Panc1 (cell line): ENCODE data around the gene TRPV6. TPM values are rescaled to one million over a fixed set of nuclear protein-coding genes. Genes with fewer than 3 reads are reported as not detected.
A peak's percentile ranks its signal among the peaks of the same experiment; 100 is the strongest.

ENCODE experiments used
- ATAC-seq: fragments of 200-7000 bp; cut with Tn5 transposase; 2 replicates; pipeline ENCODE4 v1.9.1; 2020; ENCODE audit warnings: mild to moderate bottlenecking, moderate library complexity
- BruUV-seq: library from RNA; stranded (reverse); fragments of 400-500 nt; replicated peaks from 2 replicates; lab custom pipeline; 2021; lab: Mats Ljungman, UMichigan
- CTCF ChIA-PET: fragments of 300-600 bp; sonication (Branson Sonifier 250); formaldehyde crosslinking; loops from one replicate; lab custom pipeline; 2022; ENCODE audit warnings: antibody characterized with exemption; lab: Charles Lee
- POLR2A ChIA-PET: fragments of 300-600 bp; sonication (Branson Sonifier 250); formaldehyde crosslinking; loops from one replicate; lab custom pipeline; 2022; ENCODE audit warnings: antibody characterized with exemption; lab: Charles Lee
- DNase-seq: peaks from one replicate; pipeline ENCODE4 v3.0.0-alpha.2; 2010; ENCODE audit warnings: low read depth, low spot score
- H3K27ac ChIP-seq: 2 replicates; pipeline ENCODE4 v1.5.1; 2011; ENCODE audit warnings: mild to moderate bottlenecking, low read length, inconsistent platforms
- H3K27me3 ChIP-seq: fragments of 200-500 bp; sonication (Bioruptor generic); 2 replicates; pipeline ENCODE4 v1.6.0; 2014; ENCODE audit warnings: low read length, inconsistent platforms; ENCODE audit not compliant: control insufficient read depth, insufficient read depth
- H3K36me3 ChIP-seq: fragments of 200-500 bp; sonication (Bioruptor generic); 2 replicates; pipeline ENCODE4 v1.5.1; 2014; ENCODE audit warnings: inconsistent platforms, mild to moderate bottlenecking, low read length, moderate library complexity; ENCODE audit not compliant: control insufficient read depth, insufficient read depth
- H3K4me1 ChIP-seq: 2 replicates; pipeline ENCODE4 v1.5.1; 2011; ENCODE audit warnings: inconsistent platforms, mild to moderate bottlenecking, low read length, moderate library complexity; ENCODE audit not compliant: control insufficient read depth, insufficient read depth
- H3K4me3 ChIP-seq, 2 experiments: 2 replicates each; pipeline ENCODE4 v1.5.1; 2011 to 2012; ENCODE audit warnings: low read depth in 2 of 2, low read length in 2 of 2, mild to moderate bottlenecking in 2 of 2, inconsistent platforms in 1 of 2, moderate library complexity in 1 of 2
- H3K9me3 ChIP-seq: fragments of 200-500 bp; sonication (Bioruptor generic); 2 replicates; pipeline ENCODE4 v1.5.1; 2014; ENCODE audit warnings: low read depth, mild to moderate bottlenecking, inconsistent platforms, low read length, moderate library complexity; ENCODE audit not compliant: control insufficient read depth, insufficient read depth
- POLR2AphosphoS5 ChIP-seq: IDR thresholded peaks from 2 replicates; pipeline ENCODE4 v1.6.1; 2012; ENCODE audit warnings: mild to moderate bottlenecking, low read depth, low read length, moderate library complexity
- SIN3A ChIP-seq: IDR thresholded peaks from 2 replicates; pipeline ENCODE4 v1.6.1; 2012; ENCODE audit warnings: low read depth, mild to moderate bottlenecking, low read length, moderate library complexity, borderline replicate concordance; ENCODE audit not compliant: insufficient read depth
- TCF7L2 ChIP-seq: IDR thresholded peaks from 2 replicates; pipeline ENCODE4 v1.6.1; 2011; ENCODE audit warnings: mild to moderate bottlenecking, low read depth, low read length, inconsistent platforms
- in situ Hi-C: cut with HindIII; loops from 2 replicates; pipeline ENCODE4 v1.10.0; 2016; ENCODE audit warnings: low sequenced_read_pairs, low pct_unique_long_range_greater_than_20kb
- intact Hi-C: fragments of 100-400 bp; cut with micrococcal nuclease; formaldehyde crosslinking; loops from one replicate; pipeline ENCODE4 v1.10.0; 2022; ENCODE audit not compliant: unreplicated experiment
- total RNA-seq: library from RNA; stranded (reverse); gene quantifications from one replicate; pipeline ENCODE4 v1.2.1, GENCODE V29; 2021; ENCODE audit not compliant: unreplicated experiment
- TF ChIP-seq, protein P1 (sequence below): fragments of 450-650 bp; IDR thresholded peaks from 2 replicates; pipeline ENCODE4 v1.5.1; 2017; ENCODE audit warnings: mild to moderate bottlenecking
- TF ChIP-seq, protein P2 (sequence below), 2 experiments: IDR thresholded peaks; 2 replicates each; pipeline ENCODE4 v1.6.1; 2011 to 2012; ENCODE audit warnings: low read depth in 2 of 2, control low read depth in 1 of 2, low read length in 1 of 2, mild to moderate bottlenecking in 1 of 2, moderate library complexity in 1 of 2; ENCODE audit not compliant: insufficient read depth in 1 of 2

TRPV6 gene
- total RNA-seq, 1 experiment from 2014 or later: not detected

DNA sequence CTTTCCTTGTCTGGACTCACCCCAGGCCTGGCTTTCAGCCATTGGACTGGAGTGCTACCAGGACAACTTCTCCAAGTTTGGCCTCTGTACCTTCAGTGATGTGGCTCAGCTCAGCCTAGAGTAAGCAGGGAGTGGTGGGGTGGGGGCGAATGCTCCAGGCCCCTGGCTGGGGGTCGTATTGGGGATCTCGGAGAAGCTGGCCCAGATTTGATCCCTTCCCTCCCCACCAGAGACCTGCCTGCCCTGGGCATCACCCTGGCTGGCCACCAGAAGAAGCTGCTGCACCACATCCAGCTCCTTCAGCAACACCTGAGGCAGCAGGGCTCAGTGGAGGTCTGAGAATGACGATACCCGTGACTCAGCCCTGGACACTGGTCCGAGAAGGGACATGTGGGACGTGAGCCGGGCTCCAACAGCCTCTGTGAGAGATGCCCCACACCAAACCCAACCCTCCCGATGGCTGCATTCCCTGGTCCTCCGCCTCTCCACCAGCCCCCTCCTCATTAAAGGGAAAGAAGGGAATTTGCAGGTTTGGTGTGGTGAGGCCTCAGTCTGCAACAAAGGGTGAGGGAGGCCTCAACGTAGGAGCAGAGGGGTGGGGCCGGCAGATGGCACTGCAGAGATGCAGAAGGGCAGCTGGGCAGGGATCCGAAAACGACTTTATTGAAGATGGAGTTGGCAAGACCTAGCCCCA is 14.8 kb downstream of the TRPV6 start:
- intact Hi-C loops: no loop called here
- no peak for DNase-seq
- POLR2A ChIA-PET: no interaction called here
- TF ChIP-seq, protein P1, sequence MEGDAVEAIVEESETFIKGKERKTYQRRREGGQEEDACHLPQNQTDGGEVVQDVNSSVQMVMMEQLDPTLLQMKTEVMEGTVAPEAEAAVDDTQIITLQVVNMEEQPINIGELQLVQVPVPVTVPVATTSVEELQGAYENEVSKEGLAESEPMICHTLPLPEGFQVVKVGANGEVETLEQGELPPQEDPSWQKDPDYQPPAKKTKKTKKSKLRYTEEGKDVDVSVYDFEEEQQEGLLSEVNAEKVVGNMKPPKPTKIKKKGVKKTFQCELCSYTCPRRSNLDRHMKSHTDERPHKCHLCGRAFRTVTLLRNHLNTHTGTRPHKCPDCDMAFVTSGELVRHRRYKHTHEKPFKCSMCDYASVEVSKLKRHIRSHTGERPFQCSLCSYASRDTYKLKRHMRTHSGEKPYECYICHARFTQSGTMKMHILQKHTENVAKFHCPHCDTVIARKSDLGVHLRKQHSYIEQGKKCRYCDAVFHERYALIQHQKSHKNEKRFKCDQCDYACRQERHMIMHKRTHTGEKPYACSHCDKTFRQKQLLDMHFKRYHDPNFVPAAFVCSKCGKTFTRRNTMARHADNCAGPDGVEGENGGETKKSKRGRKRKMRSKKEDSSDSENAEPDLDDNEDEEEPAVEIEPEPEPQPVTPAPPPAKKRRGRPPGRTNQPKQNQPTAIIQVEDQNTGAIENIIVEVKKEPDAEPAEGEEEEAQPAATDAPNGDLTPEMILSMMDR: peak; percentile 12; the same call in 1 of the 2 replicates
- TF ChIP-seq TCF7L2: no peak
- TF ChIP-seq, protein P2, sequence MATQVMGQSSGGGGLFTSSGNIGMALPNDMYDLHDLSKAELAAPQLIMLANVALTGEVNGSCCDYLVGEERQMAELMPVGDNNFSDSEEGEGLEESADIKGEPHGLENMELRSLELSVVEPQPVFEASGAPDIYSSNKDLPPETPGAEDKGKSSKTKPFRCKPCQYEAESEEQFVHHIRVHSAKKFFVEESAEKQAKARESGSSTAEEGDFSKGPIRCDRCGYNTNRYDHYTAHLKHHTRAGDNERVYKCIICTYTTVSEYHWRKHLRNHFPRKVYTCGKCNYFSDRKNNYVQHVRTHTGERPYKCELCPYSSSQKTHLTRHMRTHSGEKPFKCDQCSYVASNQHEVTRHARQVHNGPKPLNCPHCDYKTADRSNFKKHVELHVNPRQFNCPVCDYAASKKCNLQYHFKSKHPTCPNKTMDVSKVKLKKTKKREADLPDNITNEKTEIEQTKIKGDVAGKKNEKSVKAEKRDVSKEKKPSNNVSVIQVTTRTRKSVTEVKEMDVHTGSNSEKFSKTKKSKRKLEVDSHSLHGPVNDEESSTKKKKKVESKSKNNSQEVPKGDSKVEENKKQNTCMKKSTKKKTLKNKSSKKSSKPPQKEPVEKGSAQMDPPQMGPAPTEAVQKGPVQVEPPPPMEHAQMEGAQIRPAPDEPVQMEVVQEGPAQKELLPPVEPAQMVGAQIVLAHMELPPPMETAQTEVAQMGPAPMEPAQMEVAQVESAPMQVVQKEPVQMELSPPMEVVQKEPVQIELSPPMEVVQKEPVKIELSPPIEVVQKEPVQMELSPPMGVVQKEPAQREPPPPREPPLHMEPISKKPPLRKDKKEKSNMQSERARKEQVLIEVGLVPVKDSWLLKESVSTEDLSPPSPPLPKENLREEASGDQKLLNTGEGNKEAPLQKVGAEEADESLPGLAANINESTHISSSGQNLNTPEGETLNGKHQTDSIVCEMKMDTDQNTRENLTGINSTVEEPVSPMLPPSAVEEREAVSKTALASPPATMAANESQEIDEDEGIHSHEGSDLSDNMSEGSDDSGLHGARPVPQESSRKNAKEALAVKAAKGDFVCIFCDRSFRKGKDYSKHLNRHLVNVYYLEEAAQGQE (IDR thresholded peaks at IDR 0.05; ENCODE audit: insufficient read depth in 1 of 2, low read depth in 2 of 2, low read length in 1 of 2): no peak
- TF ChIP-seq SIN3A: no peak
- Histone ChIP-seq H3K9me3 (no peaks in the 10 kb centered on the region), H3K4me3 (no peak overlapping the region), H3K36me3 (no peaks in the 10 kb centered on the region), H3K27me3 (no peaks in the 10 kb centered on the region; the same call in 1 of the 2 replicates), H3K27ac (no peak overlapping the region), H3K4me1 (no peaks in the 10 kb centered on the region)
- in situ Hi-C loops: no loop called here
- BruUV-seq: no TSS peak
- CTCF ChIA-PET: interaction anchor here (0.7 kb wide), 1 partner anchor 108 kb away, joined by 3 read pairs; no protein-coding TSS in a partner anchor
- no peak for ATAC-seq

DNA sequence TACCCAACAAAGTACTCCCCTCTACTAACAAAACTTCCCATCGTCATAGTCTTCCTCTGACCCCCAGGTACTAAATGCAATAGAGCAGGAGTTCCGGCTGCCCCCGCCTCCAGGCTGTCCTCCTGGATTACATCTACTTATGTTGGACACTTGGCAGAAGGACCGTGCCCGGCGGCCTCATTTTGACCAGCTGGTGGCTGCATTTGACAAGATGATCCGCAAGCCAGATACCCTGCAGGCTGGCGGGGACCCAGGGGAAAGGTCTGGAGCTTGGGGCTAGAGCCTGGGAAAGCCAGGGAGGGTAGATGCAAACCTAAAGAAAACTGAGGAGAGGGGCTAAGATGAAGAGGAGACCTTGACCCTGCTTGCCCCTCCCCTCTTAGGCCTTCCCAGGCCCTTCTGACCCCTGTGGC is 15.4 kb downstream of the TRPV6 start:
- no peak overlapping the region for H3K4me3 ChIP-seq
- ATAC-seq (no peak), DNase-seq (no peak)
- CTCF ChIA-PET: interaction anchor here (0.7 kb wide), 1 partner anchor 108 kb away, joined by 3 read pairs; no protein-coding TSS in a partner anchor
- no TSS peak for BruUV-seq
- in situ Hi-C loops (no loop called here), intact Hi-C loops (no loop called here)
- H3K9me3 ChIP-seq: no peaks in the 10 kb centered on the region
- no peaks in the 10 kb centered on the region for H3K4me1 ChIP-seq
- TF ChIP-seq, protein P2 (IDR thresholded peaks at IDR 0.05; ENCODE audit: insufficient read depth in 1 of 2, low read depth in 2 of 2, low read length in 1 of 2): no peak
- TF ChIP-seq TCF7L2: no peak
- TF ChIP-seq POLR2AphosphoS5: no peak
- TF ChIP-seq, protein P1: no peak
- TF ChIP-seq SIN3A: no peak
- H3K36me3 ChIP-seq: no peaks in the 10 kb centered on the region
- no peaks in the 10 kb centered on the region; the same call in 1 of the 2 replicates for H3K27me3 ChIP-seq
- POLR2A ChIA-PET: no interaction called here
- no peak overlapping the region for H3K27ac ChIP-seq
